NCI-H82 treated with DMSO at 0.1 percent for 48 hours (cell line): ENCODE measurements around the gene DEPDC7.
A peak's percentile ranks its signal among the peaks of the same experiment; 100 is the strongest.
"Not testable (repeated sequence)": the region's sequence is repeated elsewhere in the genome, so short reads cannot be mapped to it uniquely, and the experiment has no call there.

Experiments used
- DNase-seq: peaks from one replicate; lab custom pipeline; 2025; ENCODE audit not compliant: unreplicated experiment; lab: John Stamatoyannopoulos, UW

Gene DEPDC7

GRCh38 chr11:33021937-33022336 lies 6.3 kb downstream of the DEPDC7 start:
- DNase-seq, result no peak

- DNase-seq, result no peak
These were observed 9.7 kb downstream of the DEPDC7 start for GRCh38 chr11:33025339-33025722.

GRCh38 chr11:33027233-33027632 lies 11.6 kb downstream of the DEPDC7 start:
- no peak for DNase-seq

- DNase-seq, result no peak
These were observed 12.3 kb downstream of the DEPDC7 start for GRCh38 chr11:33027846-33028536.

GRCh38 chr11:33028537-33028914 lies 12.8 kb downstream of the DEPDC7 start:
- DNase-seq, result no peak

GRCh38 chr11:33029218-33029617 lies 13.5 kb downstream of the DEPDC7 start:
- DNase-seq, result not testable (repeated sequence)

GRCh38 chr11:33033493-33033892 lies 17.8 kb downstream of the DEPDC7 start:
- DNase-seq, result no peak

GRCh38 chr11:33035011-33035410 lies 19.3 kb downstream of the DEPDC7 start:
- DNase-seq, result no peak

GRCh38 chr11:33039274-33040032 lies 23.8 kb downstream of the DEPDC7 start, which contains the start of gene TCP11L1:
Gene TCP11L1 (plus strand): TSS chr11:33039572. CDS start chr11:33043774, 4,202 bp downstream.
- peak; percentile 48 for DNase-seq

- no peak for DNase-seq
These were observed 24.6 kb downstream of the DEPDC7 start for GRCh38 chr11:33040033-33040861.

- no peak for DNase-seq
These were observed 25.3 kb downstream of the DEPDC7 start for GRCh38 chr11:33040862-33041453.

GRCh38 chr11:33043221-33043830 lies 27.6 kb downstream of the DEPDC7 start:
- DNase-seq, result no peak

- DNase-seq, result no peak
These were observed 28.6 kb downstream of the DEPDC7 start for GRCh38 chr11:33044285-33044756.

GRCh38 chr11:33045551-33046255 lies 30.0 kb downstream of the DEPDC7 start:
- no peak for DNase-seq

GRCh38 chr11:33048701-33049100 lies 33.0 kb downstream of the DEPDC7 start:
- not testable (repeated sequence) for DNase-seq

- DNase-seq, result not testable (repeated sequence)
These were observed 34.1 kb downstream of the DEPDC7 start for GRCh38 chr11:33049565-33050408.

- DNase-seq, result no peak
These were observed 36.6 kb downstream of the DEPDC7 start for GRCh38 chr11:33052231-33052630.

- peak; percentile 73 for DNase-seq
These were observed 39.7 kb downstream of the DEPDC7 start for GRCh38 chr11:33055375-33055774.

GRCh38 chr11:33057284-33057683 lies 41.6 kb downstream of the DEPDC7 start:
- no peak for DNase-seq
